HepG2 (cell line): ENCODE results near the gene SAMD14. TPM values are rescaled to one million over a fixed set of nuclear protein-coding genes. Genes with fewer than 3 reads are reported as not detected.

Experiments used
- HOXD1 ChIP-seq: sonication (generic); formaldehyde crosslinking; IDR thresholded peaks from 2 replicates; pipeline ENCODE4 v1.5.0; 2020; ENCODE audit warnings: missing genetic modification reagents
- KIAA2018 ChIP-seq: sonication (generic); formaldehyde crosslinking; IDR thresholded peaks from 2 replicates; pipeline ENCODE4 v1.5.0; 2020; ENCODE audit warnings: mild to moderate bottlenecking, missing genetic modification reagents, borderline replicate concordance
- MYNN ChIP-seq: sonication (generic); formaldehyde crosslinking; IDR thresholded peaks from 2 replicates; pipeline ENCODE4 v1.4.0; 2020; ENCODE audit warnings: mild to moderate bottlenecking, low read depth, missing genetic modification reagents
- RELA ChIP-seq: sonication (generic); formaldehyde crosslinking; IDR thresholded peaks from 2 replicates; pipeline ENCODE4 v1.4.0; 2020; ENCODE audit warnings: missing genetic modification reagents
- SSRP1 ChIP-seq: IDR thresholded peaks from 2 replicates; pipeline ENCODE4 v1.6.1; 2016; ENCODE audit warnings: control low read depth
- ZFP36L2 ChIP-seq: sonication (generic); formaldehyde crosslinking; IDR thresholded peaks from 2 replicates; pipeline ENCODE4 v1.4.0; 2020; ENCODE audit warnings: missing genetic modification reagents
- ZNF530 ChIP-seq: sonication (generic); formaldehyde crosslinking; IDR thresholded peaks from 2 replicates; pipeline ENCODE4 v1.5.0; 2020; ENCODE audit warnings: low read depth, mild to moderate bottlenecking, missing genetic modification reagents
- ZNF564 ChIP-seq: sonication (generic); formaldehyde crosslinking; IDR thresholded peaks from 2 replicates; pipeline ENCODE4 v1.8.1; 2023; ENCODE audit warnings: mild to moderate bottlenecking, missing genetic modification reagents
- ZNF773 ChIP-seq: sonication (generic); formaldehyde crosslinking; IDR thresholded peaks from 2 replicates; pipeline ENCODE4 v1.4.0; 2020; ENCODE audit warnings: missing genetic modification reagents, borderline replicate concordance
- ZSCAN31 ChIP-seq: sonication (generic); formaldehyde crosslinking; IDR thresholded peaks from 2 replicates; pipeline ENCODE4 v1.5.0; 2020; ENCODE audit warnings: low read depth, mild to moderate bottlenecking, missing genetic modification reagents
- ZZZ3 ChIP-seq: sonication (generic); formaldehyde crosslinking; IDR thresholded peaks from 2 replicates; pipeline ENCODE4 v1.4.0; 2020; ENCODE audit warnings: missing genetic modification reagents, mild to moderate bottlenecking, borderline replicate concordance
- polyA plus RNA-seq, 8 experiments: library from polyadenylated mRNA; depleted of rRNA in 3 of 8; stranded (reverse) in 7 of 8; unstranded in 1 of 8; fragments of >200 nt; fragmentation: Illumina TruSeq in 4 of 8; extraction: Trizol in 4 of 8; gene quantifications; 2 replicates each; pipeline versions ENCODE4 v1.2.1 to v1.2.3, GENCODE V29; 2011 to 2016; ENCODE audit warnings: low read depth in 4 of 8, missing spikeins in 1 of 8, mixed read lengths in 1 of 8; ENCODE audit not compliant: insufficient read depth in 1 of 8
- total RNA-seq, 5 experiments: library from RNA; depleted of rRNA; stranded (reverse); fragments of >200 nt; fragmentation: Illumina TruSeq; extraction: Trizol; gene quantifications; 2 replicates each; pipeline ENCODE4 v1.2.3, GENCODE V29; 2016; ENCODE audit warnings: low read depth in 1 of 5
- TF ChIP-seq, protein P1 (sequence below): sonication (generic); formaldehyde crosslinking; IDR thresholded peaks from 2 replicates; pipeline ENCODE4 v1.4.0; 2020; ENCODE audit warnings: mild to moderate bottlenecking, missing genetic modification reagents
- TF ChIP-seq, protein P2 (sequence below): conservative IDR thresholded peaks from 2 replicates; pipeline ENCODE4 v1.6.1; 2018; ENCODE audit warnings: missing genetic modification reagents

SAMD14 gene
- total and polyA plus RNA-seq, 2 of the 13 experiments (the other 11 are each of a cell fraction or from before 2014, with no cell fraction given) = 0.07 to 0.22 TPM

DNA sequence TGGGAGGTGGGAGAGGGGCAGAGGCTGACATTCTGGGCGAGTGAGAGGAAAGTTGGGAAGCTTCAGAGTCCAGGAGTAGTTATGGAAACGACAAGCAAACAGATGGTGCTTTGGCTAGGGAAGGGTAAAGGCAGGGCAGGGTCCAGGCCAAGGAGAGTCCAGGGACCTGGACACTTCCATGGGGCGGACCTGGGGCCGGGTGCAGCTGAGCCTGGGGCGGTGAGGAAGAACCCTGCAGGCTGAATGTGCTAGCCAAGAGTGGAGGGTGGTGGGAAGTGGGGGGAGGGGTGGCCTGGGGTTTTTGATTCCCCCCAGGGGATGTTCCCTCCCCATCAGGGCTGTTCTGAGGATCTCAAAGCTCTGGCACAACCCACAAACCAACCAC, 17.9 kb upstream of the SAMD14 start (continued):
- TF ChIP-seq, protein P1, sequence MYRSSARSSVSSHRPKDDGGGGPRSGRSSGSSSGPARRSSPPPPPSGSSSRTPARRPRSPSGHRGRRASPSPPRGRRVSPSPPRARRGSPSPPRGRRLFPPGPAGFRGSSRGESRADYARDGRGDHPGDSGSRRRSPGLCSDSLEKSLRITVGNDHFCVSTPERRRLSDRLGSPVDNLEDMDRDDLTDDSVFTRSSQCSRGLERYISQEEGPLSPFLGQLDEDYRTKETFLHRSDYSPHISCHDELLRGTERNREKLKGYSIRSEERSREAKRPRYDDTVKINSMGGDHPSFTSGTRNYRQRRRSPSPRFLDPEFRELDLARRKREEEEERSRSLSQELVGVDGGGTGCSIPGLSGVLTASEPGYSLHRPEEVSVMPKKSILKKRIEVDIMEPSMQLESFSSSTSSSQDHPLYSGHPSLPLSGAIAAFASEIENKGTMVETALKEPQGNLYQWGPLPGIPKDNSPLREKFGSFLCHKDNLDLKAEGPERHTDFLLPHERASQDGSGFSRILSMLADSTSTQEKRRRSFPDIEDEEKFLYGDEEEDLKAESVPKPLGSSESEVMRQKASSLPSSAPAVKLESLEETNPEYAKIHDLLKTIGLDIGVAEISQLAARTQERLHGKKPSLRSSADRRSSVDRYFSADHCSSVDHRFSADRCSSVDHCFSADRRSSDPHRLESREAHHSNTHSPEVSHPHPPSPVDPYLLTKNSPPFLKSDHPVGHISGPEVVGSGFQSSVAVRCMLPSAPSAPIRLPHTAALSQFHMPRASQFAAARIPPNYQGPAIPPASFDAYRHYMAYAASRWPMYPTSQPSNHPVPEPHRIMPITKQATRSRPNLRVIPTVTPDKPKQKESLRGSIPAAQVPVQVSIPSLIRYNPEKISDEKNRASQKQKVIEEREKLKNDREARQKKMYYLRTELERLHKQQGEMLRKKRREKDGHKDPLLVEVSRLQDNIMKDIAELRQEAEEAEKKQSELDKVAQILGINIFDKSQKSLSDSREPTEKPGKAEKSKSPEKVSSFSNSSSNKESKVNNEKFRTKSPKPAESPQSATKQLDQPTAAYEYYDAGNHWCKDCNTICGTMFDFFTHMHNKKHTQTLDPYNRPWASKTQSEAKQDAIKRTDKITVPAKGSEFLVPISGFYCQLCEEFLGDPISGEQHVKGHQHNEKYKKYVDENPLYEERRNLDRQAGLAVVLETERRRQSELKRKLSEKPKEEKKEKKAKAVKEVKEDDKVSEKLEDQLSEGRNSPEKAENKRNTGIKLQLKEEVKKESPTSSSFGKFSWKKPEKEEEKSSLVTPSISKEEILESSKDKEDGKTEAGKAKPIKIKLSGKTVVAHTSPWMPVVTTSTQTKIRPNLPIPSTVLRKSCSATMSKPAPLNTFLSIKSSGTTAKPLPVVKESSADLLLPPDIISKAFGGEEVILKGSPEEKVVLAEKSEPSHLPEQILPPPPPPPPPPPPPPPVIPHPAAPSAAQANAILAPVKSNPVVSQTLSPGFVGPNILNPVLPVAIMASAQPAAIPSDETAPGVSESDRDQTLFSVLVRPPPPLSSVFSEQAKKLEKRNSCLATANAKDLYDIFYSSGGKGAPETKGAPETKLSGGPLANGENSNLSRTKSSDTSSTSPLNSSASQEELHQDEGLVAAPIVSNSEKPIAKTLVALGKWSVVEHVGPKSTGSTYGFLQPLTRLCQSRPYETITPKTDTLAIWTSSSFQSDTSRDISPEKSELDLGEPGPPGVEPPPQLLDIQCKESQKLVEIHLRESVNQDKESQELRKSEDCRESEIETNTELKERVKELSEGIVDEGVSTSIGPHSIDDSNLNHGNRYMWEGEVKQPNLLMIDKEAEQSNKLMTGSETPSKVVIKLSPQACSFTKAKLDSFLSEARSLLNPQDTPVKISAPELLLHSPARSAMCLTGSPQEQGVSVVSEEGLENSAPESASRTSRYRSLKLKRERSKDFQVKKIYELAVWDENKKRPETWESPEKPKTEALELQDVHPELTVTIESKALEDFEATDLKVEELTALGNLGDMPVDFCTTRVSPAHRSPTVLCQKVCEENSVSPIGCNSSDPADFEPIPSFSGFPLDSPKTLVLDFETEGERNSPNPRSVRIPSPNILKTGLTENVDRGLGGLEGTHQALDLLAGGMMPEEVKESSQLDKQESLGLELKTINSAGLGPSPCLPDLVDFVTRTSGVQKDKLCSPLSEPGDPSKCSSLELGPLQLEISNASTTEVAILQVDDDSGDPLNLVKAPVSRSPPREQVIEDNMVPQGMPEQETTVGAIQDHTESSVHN (CRISPR knock-in tag) = no peak
- TF ChIP-seq, protein P2, sequence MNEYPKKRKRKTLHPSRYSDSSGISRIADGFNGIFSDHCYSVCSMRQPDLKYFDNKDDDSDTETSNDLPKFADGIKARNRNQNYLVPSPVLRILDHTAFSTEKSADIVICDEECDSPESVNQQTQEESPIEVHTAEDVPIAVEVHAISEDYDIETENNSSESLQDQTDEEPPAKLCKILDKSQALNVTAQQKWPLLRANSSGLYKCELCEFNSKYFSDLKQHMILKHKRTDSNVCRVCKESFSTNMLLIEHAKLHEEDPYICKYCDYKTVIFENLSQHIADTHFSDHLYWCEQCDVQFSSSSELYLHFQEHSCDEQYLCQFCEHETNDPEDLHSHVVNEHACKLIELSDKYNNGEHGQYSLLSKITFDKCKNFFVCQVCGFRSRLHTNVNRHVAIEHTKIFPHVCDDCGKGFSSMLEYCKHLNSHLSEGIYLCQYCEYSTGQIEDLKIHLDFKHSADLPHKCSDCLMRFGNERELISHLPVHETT (CRISPR knock-in tag) = no peak
- TF ChIP-seq RELA (CRISPR knock-in tag) (no peak), KIAA2018 (no peak), HOXD1 (CRISPR knock-in tag) (no peak), ZFP36L2 (CRISPR knock-in tag) (no peak), ZZZ3 (no peak), ZSCAN31 (CRISPR knock-in tag) (no peak), SSRP1 (CRISPR knock-in tag) (no peak), MYNN (CRISPR knock-in tag) (no peak), ZNF564 (CRISPR knock-in tag) (0 out of 2 replicates have a peak, but pooled peaks have one; percentile 36), ZNF773 (CRISPR knock-in tag) (no peak), ZNF530 (CRISPR knock-in tag) (no peak)
